ENCODE results near the gene IL15RA.
"Not testable (repeated sequence)": the region's sequence is repeated elsewhere in the genome, so short reads cannot be mapped to it uniquely, and the experiment has no call there.

The IL15RA gene

DNA sequence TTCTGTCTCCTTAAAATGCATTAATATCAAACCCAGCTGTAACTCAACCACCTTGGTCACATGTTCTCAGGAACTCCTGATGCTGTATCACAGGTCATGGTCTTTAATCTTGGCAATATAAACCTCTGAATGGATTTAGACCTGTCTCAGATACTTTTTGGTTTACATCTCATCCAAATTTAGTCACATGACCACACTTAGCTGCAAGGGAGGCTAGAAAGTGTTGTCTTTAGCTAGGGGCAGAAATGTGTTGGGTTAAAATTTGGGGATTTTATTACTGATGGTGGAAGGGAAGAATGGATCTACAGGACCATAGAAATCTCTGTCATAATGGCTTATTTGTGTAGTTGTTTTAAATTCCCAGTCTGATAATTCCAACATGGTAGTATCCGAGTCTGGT is 29.6 kb upstream of the IL15RA start:
- Histone ChIP-seq H3K9me2 (replicated peaks; ENCODE audit: control insufficient read depth, low read length) (no peaks in the 10 kb centered on the region), H4K20me1 (ENCODE audit: control insufficient read depth, insufficient read depth, low read depth, low read length) (no peaks in the 10 kb centered on the region), H3F3A (ENCODE audit: control insufficient read depth, insufficient read depth) (no peaks in the 10 kb centered on the region), H3K27me3 (ENCODE audit: control insufficient read depth, low read length) (peaks cover 19% of the 10 kb centered on the region), H3K9me3 (ENCODE audit: control insufficient read depth, insufficient read depth, low read length) (no peaks in the 10 kb centered on the region), H3K36me3 (ENCODE audit: control insufficient read depth, low read length) (no peaks in the 10 kb centered on the region), H3K79me2 (ENCODE audit: control insufficient read depth, low read length) (no peaks in the 10 kb centered on the region), H3K4me2 (ENCODE audit: low read length) (no peak overlapping the region), H3K4me1 (ENCODE audit: control insufficient read depth, low read length) (no peaks in the 10 kb centered on the region), H3K27ac (ENCODE audit: low read depth, low read length) (no peak overlapping the region), H3K4me3 (ENCODE audit: low read length) (no peak overlapping the region)
- TF ChIP-seq EZH2phosphoT487 (IDR thresholded peaks at IDR 0.05; ENCODE audit: borderline replicate concordance, low read length), result no peak
- TF ChIP-seq, protein P1, sequence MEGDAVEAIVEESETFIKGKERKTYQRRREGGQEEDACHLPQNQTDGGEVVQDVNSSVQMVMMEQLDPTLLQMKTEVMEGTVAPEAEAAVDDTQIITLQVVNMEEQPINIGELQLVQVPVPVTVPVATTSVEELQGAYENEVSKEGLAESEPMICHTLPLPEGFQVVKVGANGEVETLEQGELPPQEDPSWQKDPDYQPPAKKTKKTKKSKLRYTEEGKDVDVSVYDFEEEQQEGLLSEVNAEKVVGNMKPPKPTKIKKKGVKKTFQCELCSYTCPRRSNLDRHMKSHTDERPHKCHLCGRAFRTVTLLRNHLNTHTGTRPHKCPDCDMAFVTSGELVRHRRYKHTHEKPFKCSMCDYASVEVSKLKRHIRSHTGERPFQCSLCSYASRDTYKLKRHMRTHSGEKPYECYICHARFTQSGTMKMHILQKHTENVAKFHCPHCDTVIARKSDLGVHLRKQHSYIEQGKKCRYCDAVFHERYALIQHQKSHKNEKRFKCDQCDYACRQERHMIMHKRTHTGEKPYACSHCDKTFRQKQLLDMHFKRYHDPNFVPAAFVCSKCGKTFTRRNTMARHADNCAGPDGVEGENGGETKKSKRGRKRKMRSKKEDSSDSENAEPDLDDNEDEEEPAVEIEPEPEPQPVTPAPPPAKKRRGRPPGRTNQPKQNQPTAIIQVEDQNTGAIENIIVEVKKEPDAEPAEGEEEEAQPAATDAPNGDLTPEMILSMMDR (IDR thresholded peaks at IDR 0.05; ENCODE audit: low read depth, low read length, poor library complexity, severe bottlenecking), result no peak

DNA sequence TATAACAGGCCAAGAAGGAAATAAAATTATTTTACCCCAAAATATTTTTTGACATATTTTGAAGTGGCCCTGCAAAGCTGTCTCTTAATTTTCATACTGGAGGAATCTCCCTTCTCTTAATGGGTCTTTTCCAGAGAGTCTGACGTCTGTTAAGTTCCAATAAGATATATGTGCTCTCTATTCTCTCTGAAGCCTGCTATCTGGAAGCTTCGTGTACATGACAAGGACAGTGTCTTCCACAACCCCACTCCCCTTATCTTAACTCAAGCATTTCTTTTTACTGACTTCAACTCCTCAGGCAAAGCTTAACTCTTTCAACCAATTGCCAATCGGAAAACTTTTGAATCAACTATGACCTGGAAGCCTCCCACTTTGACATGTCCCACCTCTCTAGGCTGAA is 29.2 kb upstream of the IL15RA start:
- TF ChIP-seq, protein P1 (IDR thresholded peaks at IDR 0.05; ENCODE audit: low read depth, low read length, poor library complexity, severe bottlenecking), result no peak
- TF ChIP-seq EZH2phosphoT487 (IDR thresholded peaks at IDR 0.05; ENCODE audit: borderline replicate concordance, low read length), result no peak
- H3K27ac ChIP-seq (ENCODE audit: low read depth, low read length), result no peak overlapping the region
- H3K9me3 ChIP-seq (ENCODE audit: control insufficient read depth, insufficient read depth, low read length), result no peaks in the 10 kb centered on the region
- H3K27me3 ChIP-seq (ENCODE audit: control insufficient read depth, low read length), result peaks cover 22% of the 10 kb centered on the region
- no peaks in the 10 kb centered on the region for H3K4me1 ChIP-seq (ENCODE audit: control insufficient read depth, low read length)
- no peaks in the 10 kb centered on the region for H3K79me2 ChIP-seq (ENCODE audit: control insufficient read depth, low read length)
- H4K20me1 ChIP-seq (ENCODE audit: control insufficient read depth, insufficient read depth, low read depth, low read length), result no peaks in the 10 kb centered on the region
- H3K4me3 ChIP-seq (ENCODE audit: low read length), result no peak overlapping the region
- no peaks in the 10 kb centered on the region for H3F3A ChIP-seq (ENCODE audit: control insufficient read depth, insufficient read depth)
- no peaks in the 10 kb centered on the region for H3K36me3 ChIP-seq (ENCODE audit: control insufficient read depth, low read length)
- no peaks in the 10 kb centered on the region for H3K9me2 ChIP-seq (replicated peaks; ENCODE audit: control insufficient read depth, low read length)
- H3K4me2 ChIP-seq (ENCODE audit: low read length), result no peak overlapping the region

DNA sequence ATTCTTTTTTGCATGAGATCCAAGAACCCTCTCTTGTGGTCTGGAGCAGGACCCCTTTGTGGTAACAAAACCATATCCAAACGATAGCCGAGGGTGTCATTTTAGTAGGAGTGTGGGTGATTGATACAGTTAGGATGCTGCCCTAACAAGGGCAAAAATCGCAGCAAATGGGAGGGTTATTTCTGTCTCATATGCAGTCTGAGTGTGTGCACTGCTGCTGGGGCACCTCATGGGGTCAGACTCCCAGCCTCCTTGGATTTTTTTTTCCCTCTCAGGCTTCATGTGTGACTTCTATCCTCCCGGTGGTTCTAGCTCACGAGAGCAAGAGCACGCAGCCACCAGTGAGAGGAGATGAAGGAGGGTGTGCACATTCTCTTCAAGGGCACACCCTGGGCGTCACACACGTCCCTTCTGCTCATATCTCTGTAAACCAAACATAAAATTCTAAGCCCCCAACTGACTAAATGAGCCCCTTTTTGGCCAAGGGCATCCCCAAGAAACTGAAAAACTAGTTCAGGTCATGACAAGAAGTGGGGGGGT is 28.6 kb upstream of the IL15RA start:
- H3K4me2 ChIP-seq (ENCODE audit: low read length), result no peak overlapping the region
- no peaks in the 10 kb centered on the region for H3K9me2 ChIP-seq (replicated peaks; ENCODE audit: control insufficient read depth, low read length)
- peaks cover 22% of the 10 kb centered on the region for H3K27me3 ChIP-seq (ENCODE audit: control insufficient read depth, low read length)
- no peaks in the 10 kb centered on the region for H3K4me1 ChIP-seq (ENCODE audit: control insufficient read depth, low read length)
- H4K20me1 ChIP-seq (ENCODE audit: control insufficient read depth, insufficient read depth, low read depth, low read length), result no peaks in the 10 kb centered on the region
- no peak overlapping the region for H3K4me3 ChIP-seq (ENCODE audit: low read length)
- H3K9me3 ChIP-seq (ENCODE audit: control insufficient read depth, insufficient read depth, low read length), result no peaks in the 10 kb centered on the region
- no peaks in the 10 kb centered on the region for H3K36me3 ChIP-seq (ENCODE audit: control insufficient read depth, low read length)
- no peak overlapping the region for H3K27ac ChIP-seq (ENCODE audit: low read depth, low read length)
- no peaks in the 10 kb centered on the region for H3F3A ChIP-seq (ENCODE audit: control insufficient read depth, insufficient read depth)
- no peaks in the 10 kb centered on the region for H3K79me2 ChIP-seq (ENCODE audit: control insufficient read depth, low read length)
- TF ChIP-seq, protein P1 (IDR thresholded peaks at IDR 0.05; ENCODE audit: low read depth, low read length, poor library complexity, severe bottlenecking), result no peak
- no peak for TF ChIP-seq EZH2phosphoT487 (IDR thresholded peaks at IDR 0.05; ENCODE audit: borderline replicate concordance, low read length)

DNA sequence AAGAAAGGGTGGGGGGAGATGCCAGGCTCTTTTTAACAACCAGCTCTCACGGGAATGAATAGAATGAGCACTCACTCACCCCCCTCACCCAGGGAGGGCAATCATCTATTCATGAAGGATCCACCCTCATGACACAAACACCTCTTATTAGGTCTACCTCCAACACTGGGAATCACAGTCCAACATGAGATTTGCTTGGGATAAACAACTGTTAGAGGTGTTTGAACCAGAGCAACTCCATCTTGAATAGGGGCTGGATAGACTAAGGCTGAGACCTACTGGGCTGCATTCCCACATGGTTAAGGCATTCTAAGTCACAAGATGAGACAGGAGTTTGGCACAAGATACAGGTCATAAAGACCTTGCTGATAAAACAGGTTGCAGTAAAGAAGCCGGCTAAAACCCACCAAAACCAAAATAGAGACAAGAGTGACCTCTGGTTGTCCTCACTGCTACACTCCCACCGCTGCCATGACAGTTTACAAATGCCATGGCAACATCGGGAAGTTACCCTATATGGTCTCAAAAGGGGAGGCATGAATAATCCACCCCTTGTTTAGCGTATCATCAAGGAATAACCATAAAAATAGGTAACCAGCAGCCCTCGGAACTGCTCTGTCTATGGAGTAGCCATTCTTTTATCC is 27.9 kb upstream of the IL15RA start:
- not testable (repeated sequence) for H3K27ac ChIP-seq (ENCODE audit: low read depth, low read length); H3K9me2 ChIP-seq (replicated peaks; ENCODE audit: control insufficient read depth, low read length); H3K4me1 ChIP-seq (ENCODE audit: control insufficient read depth, low read length); H3F3A ChIP-seq (ENCODE audit: control insufficient read depth, insufficient read depth); H3K79me2 ChIP-seq (ENCODE audit: control insufficient read depth, low read length); H4K20me1 ChIP-seq (ENCODE audit: control insufficient read depth, insufficient read depth, low read depth, low read length); H3K36me3 ChIP-seq (ENCODE audit: control insufficient read depth, low read length); H3K9me3 ChIP-seq (ENCODE audit: control insufficient read depth, insufficient read depth, low read length); H3K4me3 ChIP-seq (ENCODE audit: low read length); H3K4me2 ChIP-seq (ENCODE audit: low read length)
- peaks cover 22% of the 10 kb centered on the region for H3K27me3 ChIP-seq (ENCODE audit: control insufficient read depth, low read length)

All from DOHH2 (cell line).